Right lobe of liver (tissue), 6 donors: ENCODE results near the gene RIC1. TPM values are rescaled to one million over a fixed set of nuclear protein-coding genes. Genes with fewer than 3 reads are reported as not detected.
A peak's percentile ranks its signal among the peaks of the same experiment; 100 is the strongest.
"Not testable (repeated sequence)": the region's sequence is repeated elsewhere in the genome, so short reads cannot be mapped to it uniquely, and the experiment has no call there.

Experiments used
- ATAC-seq, 4 donors: fragments of 200-7000 bp; cut with Tn5 transposase; one replicate each; pipeline ENCODE4 v1.9.1; 2020; ENCODE audit warnings: mild to moderate bottlenecking in 4 of 4, moderate library complexity in 4 of 4
- DNase-seq, 3 donors: peaks; one replicate each; pipeline ENCODE4 v3.0.0-alpha.2; 2020
- H3K27ac ChIP-seq, 3 donors: fragments of 200-600 bp; one replicate each; pipeline ENCODE4 v1.8.0; 2022
- H3K27me3 ChIP-seq, 2 donors: fragments of 200-600 bp; one replicate each; pipeline ENCODE4 v1.8.0; 2022
- H3K36me3 ChIP-seq, 4 donors: fragments of 200-600 bp; sonication (generic) in 1 of 4; one replicate each; pipeline versions ENCODE4 v1.5.1 to v1.8.0; 2017 to 2022; ENCODE audit warnings: control low read depth in 1 of 4
- H3K4me1 ChIP-seq, 4 donors: fragments of 200-600 bp; sonication (generic) in 1 of 4; one replicate each; pipeline versions ENCODE4 v1.5.1 to v1.8.0; 2017 to 2022; ENCODE audit warnings: control low read depth in 1 of 4
- H3K4me3 ChIP-seq, 3 donors: fragments of 200-600 bp; one replicate each; pipeline ENCODE4 v1.8.0; 2022
- H3K9me3 ChIP-seq, 4 donors: fragments of 200-600 bp; sonication (generic) in 1 of 4; one replicate each; pipeline versions ENCODE4 v1.5.1 to v1.8.0; 2017 to 2022; ENCODE audit warnings: control low read depth in 1 of 4
- POLR2A ChIP-seq: fragments of 450-650 bp; IDR thresholded peaks from one replicate; pipeline ENCODE4 v1.6.1; 2017; ENCODE audit warnings: antibody characterized with exemption, mild to moderate bottlenecking
- WGBS: methylation state at CpG from one replicate; pipeline ENCODE4 v1.1.6; 2018; ENCODE audit warnings: low coverage, low lambda C conversion rate; ENCODE audit not compliant: insufficient coverage; ENCODE audit errors: missing lambda C conversion rate; 5-methylcytosine and 5-hydroxymethylcytosine counted together
- intact Hi-C, 2 donors: fragments of 100-400 bp; cut with DNase I; formaldehyde crosslinking; loops; one replicate each; pipeline versions ENCODE4 v1.11.2 to v1.14.1; 2022
- total RNA-seq, 6 experiments: library from RNA; depleted of rRNA in 2 of 6; stranded (reverse); fragments of >200 nt in 2 of 6; fragmentation: NEBNext Ultra II Directional in 3 of 6; extraction: Animal tissue kit (Norgen Biotek cat#: 25700) in 3 of 6; gene quantifications; one replicate each; pipeline versions ENCODE4 v1.1.0 to v1.2.4, GENCODE V29; 2016 to 2023
- TF ChIP-seq, protein P1 (sequence below), 4 donors: fragments of 200-600 bp in 3 of 4; fragments of 450-650 bp in 1 of 4; IDR thresholded peaks; one replicate each; pipeline versions ENCODE4 v1.5.1 to v1.8.0; 2016 to 2022; ENCODE audit warnings: antibody characterized with exemption in 4 of 4, mild to moderate bottlenecking in 2 of 4
- donor health status: DM: no; HTN: yes; CAD: no.
- donor health status: DM: no; HTN: no; CAD: no.
- donor health status: DM: no; HTN: no; CAD: no.
- donor health status: DM: no; HTN: yes; CAD: no.
- donor health status: DM: no; HTN: yes; CAD: no.

Gene RIC1
- total RNA-seq, 6 experiments from 2014 or later: 9.7 to 18.4 (median 10.5) TPM

GRCh38 chr9:5708414-5708813, 79.5 kb downstream of the RIC1 start:
- Histone ChIP-seq H3K4me1 (peaks cover 0 to 5% (median under 1%) of the 10 kb centered on the region in 4 donors), H3K27me3 (no peaks in the 10 kb centered on the region)
- 82% methylated on average over 1 of the region's 1 CpG for WGBS

DNA sequence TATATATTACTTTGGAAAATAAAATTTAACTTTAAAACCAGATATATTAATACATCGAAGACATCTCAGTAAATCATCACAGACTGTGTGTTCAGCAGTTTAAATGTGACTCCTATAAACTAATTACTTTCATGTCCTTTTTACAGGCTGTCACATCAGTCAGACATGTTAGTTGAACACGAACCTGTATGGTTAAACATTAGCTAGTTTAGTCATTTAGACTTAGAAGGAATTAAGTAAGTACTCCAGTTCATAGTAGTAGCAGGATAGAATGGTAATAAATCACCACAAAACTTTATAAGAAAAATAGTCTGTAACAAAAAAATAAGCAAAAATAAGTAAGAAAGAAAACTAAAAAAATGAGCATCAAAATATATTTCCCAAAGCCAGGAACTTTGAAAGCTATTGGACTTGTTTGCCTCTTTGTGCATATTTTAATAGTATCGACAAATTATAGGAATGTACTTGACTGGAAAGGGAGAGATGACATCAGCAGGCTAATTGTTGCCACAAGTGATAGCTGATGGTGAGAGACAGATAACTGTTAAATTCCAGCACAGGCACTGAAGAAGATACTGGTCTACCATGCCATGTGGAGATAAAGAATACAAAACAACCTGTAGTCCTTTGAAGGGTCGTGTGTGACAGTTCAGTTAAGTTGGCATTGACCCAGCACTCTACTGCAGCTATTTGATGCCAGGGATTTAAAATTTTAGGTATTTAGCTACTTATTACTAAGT, 83.9 kb downstream of the RIC1 start:
- no peaks in the 10 kb centered on the region for H3K36me3 ChIP-seq
- peaks cover 0 to 5% (median 0%) of the 10 kb centered on the region in 4 donors for H3K9me3 ChIP-seq
- WGBS: 51% methylated on average over 4 of the region's 4 CpGs
- no peak overlapping the region for H3K27ac ChIP-seq
- intact Hi-C loops: no loop called here
- H3K4me1 ChIP-seq: peaks cover 0 to 5% (median under 1%) of the 10 kb centered on the region in 4 donors
- ATAC-seq: peak; percentile 43 to 77 (median 62)
- no peak overlapping the region for H3K4me3 ChIP-seq
- TF ChIP-seq, protein P1, sequence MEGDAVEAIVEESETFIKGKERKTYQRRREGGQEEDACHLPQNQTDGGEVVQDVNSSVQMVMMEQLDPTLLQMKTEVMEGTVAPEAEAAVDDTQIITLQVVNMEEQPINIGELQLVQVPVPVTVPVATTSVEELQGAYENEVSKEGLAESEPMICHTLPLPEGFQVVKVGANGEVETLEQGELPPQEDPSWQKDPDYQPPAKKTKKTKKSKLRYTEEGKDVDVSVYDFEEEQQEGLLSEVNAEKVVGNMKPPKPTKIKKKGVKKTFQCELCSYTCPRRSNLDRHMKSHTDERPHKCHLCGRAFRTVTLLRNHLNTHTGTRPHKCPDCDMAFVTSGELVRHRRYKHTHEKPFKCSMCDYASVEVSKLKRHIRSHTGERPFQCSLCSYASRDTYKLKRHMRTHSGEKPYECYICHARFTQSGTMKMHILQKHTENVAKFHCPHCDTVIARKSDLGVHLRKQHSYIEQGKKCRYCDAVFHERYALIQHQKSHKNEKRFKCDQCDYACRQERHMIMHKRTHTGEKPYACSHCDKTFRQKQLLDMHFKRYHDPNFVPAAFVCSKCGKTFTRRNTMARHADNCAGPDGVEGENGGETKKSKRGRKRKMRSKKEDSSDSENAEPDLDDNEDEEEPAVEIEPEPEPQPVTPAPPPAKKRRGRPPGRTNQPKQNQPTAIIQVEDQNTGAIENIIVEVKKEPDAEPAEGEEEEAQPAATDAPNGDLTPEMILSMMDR (IDR thresholded peaks at IDR 0.05): no peak
- no peak for TF ChIP-seq POLR2A
- DNase-seq: no peak
- no peaks in the 10 kb centered on the region for H3K27me3 ChIP-seq

More at GRCh38 chr9:5708414-5708813, 79.5 kb downstream of the RIC1 start:
- TF ChIP-seq, protein P1 (IDR thresholded peaks at IDR 0.05): no peak
- TF ChIP-seq POLR2A: no peak
- no peak overlapping the region for H3K4me3 ChIP-seq
- DNase-seq (no peak), ATAC-seq (no peak)
- no peak overlapping the region for H3K27ac ChIP-seq
- intact Hi-C loops: no loop called here
- H3K9me3 ChIP-seq: peaks cover 0 to 5% (median 0%) of the 10 kb centered on the region in 4 donors
- H3K36me3 ChIP-seq: no peaks in the 10 kb centered on the region

- 82% methylated on average over 4 of the region's 4 CpGs for WGBS
- H3K4me3 ChIP-seq: no peak overlapping the region
- intact Hi-C loops: no loop called here
- H3K36me3 ChIP-seq: no peaks in the 10 kb centered on the region
- no peak for DNase-seq
- peak in 2 of 4 donors; percentile 45 for ATAC-seq
- no peaks in the 10 kb centered on the region for H3K9me3 ChIP-seq
- peaks cover 0 to 5% (median under 1%) of the 10 kb centered on the region in 4 donors for H3K4me1 ChIP-seq
- no peaks in the 10 kb centered on the region for H3K27me3 ChIP-seq
- no peak for TF ChIP-seq POLR2A
- TF ChIP-seq, protein P1 (IDR thresholded peaks at IDR 0.05): peak; percentile 29 to 44 (median 34)
- no peak overlapping the region for H3K27ac ChIP-seq
These were observed 85.8 kb downstream of the RIC1 start for GRCh38 chr9:5714501-5715401.

DNA sequence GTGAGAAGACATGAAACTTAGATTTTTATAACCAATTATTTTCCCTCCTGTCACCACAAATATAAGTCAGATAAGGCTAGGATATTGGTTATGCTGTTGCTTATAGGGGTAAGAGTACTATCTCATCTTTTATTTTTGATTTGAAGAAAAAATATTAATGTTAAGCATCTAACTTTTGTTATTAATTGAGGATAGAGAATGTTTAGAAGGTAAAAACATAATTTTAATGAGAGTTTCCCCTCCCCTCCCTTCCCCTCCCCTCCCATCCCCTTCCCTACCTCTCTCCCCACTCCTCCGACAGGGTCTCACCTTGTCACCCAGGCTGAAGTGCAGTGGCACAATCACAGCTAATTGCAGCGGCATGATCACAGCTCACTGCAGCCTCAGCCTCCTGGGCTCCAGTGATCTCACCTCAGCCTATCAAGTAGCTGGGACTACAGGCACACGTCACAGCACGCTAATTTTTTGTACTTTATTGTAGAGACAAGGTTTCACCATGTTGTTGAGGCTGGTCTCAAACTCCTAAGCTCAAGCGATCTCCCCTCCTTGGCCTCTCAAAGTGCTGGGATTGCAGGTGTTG, 86.7 kb downstream of the RIC1 start:
- TF ChIP-seq, protein P1 (IDR thresholded peaks at IDR 0.05): no peak
- TF ChIP-seq POLR2A: no peak
- Histone ChIP-seq H3K27ac (no peak overlapping the region), H3K27me3 (no peaks in the 10 kb centered on the region), H3K4me1 (peaks cover 0 to 5% (median under 1%) of the 10 kb centered on the region in 4 donors), H3K9me3 (no peaks in the 10 kb centered on the region), H3K4me3 (no peak overlapping the region), H3K36me3 (no peaks in the 10 kb centered on the region)
- no peak for DNase-seq
- intact Hi-C loops: no loop called here
- no peak for ATAC-seq
- WGBS: 100% methylated on average over 1 of the region's 5 CpGs

DNA sequence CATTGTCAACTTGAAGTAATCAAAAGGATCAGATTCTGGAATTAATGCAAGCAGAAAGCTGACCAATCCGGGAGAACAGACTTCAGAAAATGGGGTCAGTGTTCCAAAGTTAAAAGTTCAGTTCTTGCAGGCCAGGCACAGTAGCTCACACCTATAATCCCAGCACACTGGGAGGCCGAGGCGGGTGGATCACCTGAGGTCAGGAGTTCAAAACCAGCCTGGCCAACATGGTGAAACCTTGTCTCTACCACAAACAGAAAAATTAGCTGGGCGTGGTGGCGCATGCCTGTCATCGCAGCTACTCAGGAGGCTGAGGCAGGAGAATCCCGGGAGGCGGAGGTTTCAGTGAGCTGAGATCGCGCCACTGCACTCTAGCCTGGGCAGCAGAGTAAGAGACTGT, 88.5 kb downstream of the RIC1 start:
- ATAC-seq, H3K36me3 ChIP-seq, H3K27me3 ChIP-seq, H3K4me3 ChIP-seq, H3K4me1 ChIP-seq, intact Hi-C loops, H3K9me3 ChIP-seq, H3K27ac ChIP-seq, DNase-seq: not testable (repeated sequence)
- WGBS: 88% methylated on average over 4 of the region's 10 CpGs
